ENCODE results near the gene ERGIC1. TPM values are rescaled to one million over a fixed set of nuclear protein-coding genes. Genes with fewer than 3 reads are reported as not detected.
"Not testable (repeated sequence)": the region's sequence is repeated elsewhere in the genome, so short reads cannot be mapped to it uniquely, and the experiment has no call there.

Gene ERGIC1
- total RNA-seq, 1 experiment from 2014 or later: 98.8 TPM

GRCh38 chr5:172797771-172798191 is 36.3 kb upstream of the ERGIC1 start:
- no peak overlapping the region for H3K4me3 ChIP-seq
- DNase-seq: no peak
- H3K27me3 ChIP-seq: no peaks in the 10 kb centered on the region
- no peaks in the 10 kb centered on the region; the same call in 1 of the 2 replicates for H3K36me3 ChIP-seq
- H3K9me3 ChIP-seq: no peaks in the 10 kb centered on the region

GRCh38 chr5:172798422-172799215 is 35.4 kb upstream of the ERGIC1 start:
- peak; percentile 84 for DNase-seq
- H3K36me3 ChIP-seq: no peaks in the 10 kb centered on the region; the same call in 1 of the 2 replicates
- H3K4me3 ChIP-seq: no peak overlapping the region
- no peaks in the 10 kb centered on the region for H3K9me3 ChIP-seq
- H3K27me3 ChIP-seq: no peaks in the 10 kb centered on the region

GRCh38 chr5:172799416-172799815 is 34.6 kb upstream of the ERGIC1 start:
- Histone ChIP-seq H3K36me3 (no peaks in the 10 kb centered on the region; the same call in 1 of the 2 replicates), H3K27me3 (no peaks in the 10 kb centered on the region), H3K4me3 (no peak overlapping the region), H3K9me3 (no peaks in the 10 kb centered on the region)
- DNase-seq: no peak

GRCh38 chr5:172800088-172800551 is 33.9 kb upstream of the ERGIC1 start:
- Histone ChIP-seq H3K36me3 (no peaks in the 10 kb centered on the region; the same call in 1 of the 2 replicates), H3K27me3 (no peaks in the 10 kb centered on the region), H3K9me3 (no peaks in the 10 kb centered on the region), H3K4me3 (no peak overlapping the region)
- DNase-seq: peak; percentile 87

- DNase-seq: peak; percentile 83
- H3K4me3 ChIP-seq: no peak overlapping the region
- H3K9me3 ChIP-seq: no peaks in the 10 kb centered on the region
Measured at GRCh38 chr5:172801179-172801671, 32.8 kb upstream of the ERGIC1 start.

GRCh38 chr5:172802112-172802511 is 31.9 kb upstream of the ERGIC1 start:
- no peak overlapping the region for H3K4me3 ChIP-seq
- no peaks in the 10 kb centered on the region for H3K9me3 ChIP-seq
- DNase-seq: no peak
- H3K36me3 ChIP-seq: no peaks in the 10 kb centered on the region; the same call in 1 of the 2 replicates
- no peaks in the 10 kb centered on the region for H3K27me3 ChIP-seq

More at GRCh38 chr5:172801179-172801671, 32.8 kb upstream of the ERGIC1 start:
- H3K27me3 ChIP-seq: no peaks in the 10 kb centered on the region
- H3K36me3 ChIP-seq: no peaks in the 10 kb centered on the region; the same call in 1 of the 2 replicates

GRCh38 chr5:172802567-172803176 is 31.4 kb upstream of the ERGIC1 start:
- no peak for DNase-seq
- Histone ChIP-seq H3K36me3 (no peaks in the 10 kb centered on the region; the same call in 1 of the 2 replicates), H3K27me3 (no peaks in the 10 kb centered on the region), H3K9me3 (no peaks in the 10 kb centered on the region), H3K4me3 (no peak overlapping the region)

- no peak overlapping the region for H3K4me3 ChIP-seq
- peaks cover 9% of the 10 kb centered on the region for H3K9me3 ChIP-seq
- no peaks in the 10 kb centered on the region for H3K27me3 ChIP-seq
- H3K36me3 ChIP-seq: no peaks in the 10 kb centered on the region
- DNase-seq: no peak
Measured at GRCh38 chr5:172805018-172805683, 28.9 kb upstream of the ERGIC1 start.

- Histone ChIP-seq H3K27me3 (no peaks in the 10 kb centered on the region), H3K36me3 (no peaks in the 10 kb centered on the region), H3K9me3 (peaks cover 9% of the 10 kb centered on the region), H3K4me3 (no peak overlapping the region)
- DNase-seq: no peak
Measured at GRCh38 chr5:172805736-172806255, 28.3 kb upstream of the ERGIC1 start.

- Histone ChIP-seq H3K36me3 (no peaks in the 10 kb centered on the region), H3K27me3 (no peaks in the 10 kb centered on the region), H3K9me3 (peaks cover 11% of the 10 kb centered on the region), H3K4me3 (no peak overlapping the region)
- DNase-seq: peak; percentile 86
Measured at GRCh38 chr5:172806897-172807672, 27.0 kb upstream of the ERGIC1 start.

- Histone ChIP-seq H3K36me3 (no peaks in the 10 kb centered on the region), H3K27me3 (no peaks in the 10 kb centered on the region), H3K9me3 (peaks cover 11% of the 10 kb centered on the region), H3K4me3 (no peak overlapping the region)
- no peak for DNase-seq
Measured at GRCh38 chr5:172807766-172808311, 26.2 kb upstream of the ERGIC1 start.

- Histone ChIP-seq H3K27me3 (no peaks in the 10 kb centered on the region), H3K36me3 (no peaks in the 10 kb centered on the region), H3K9me3 (peaks cover 11% of the 10 kb centered on the region), H3K4me3 (no peak overlapping the region)
- no peak for DNase-seq
Measured at GRCh38 chr5:172809774-172810173, 24.3 kb upstream of the ERGIC1 start.

- not testable (repeated sequence) for H3K27me3 ChIP-seq, H3K4me3 ChIP-seq, DNase-seq, H3K36me3 ChIP-seq
- H3K9me3 ChIP-seq: peaks cover 11% of the 10 kb centered on the region
Measured at GRCh38 chr5:172810996-172811395, 23.1 kb upstream of the ERGIC1 start.

GRCh38 chr5:172815631-172816030 is 18.4 kb upstream of the ERGIC1 start:
- H3K27me3 ChIP-seq: no peaks in the 10 kb centered on the region
- H3K4me3 ChIP-seq: no peak overlapping the region
- no peak for DNase-seq
- no peaks in the 10 kb centered on the region for H3K36me3 ChIP-seq
- peaks cover 3% of the 10 kb centered on the region; the same call in 1 of the 2 replicates for H3K9me3 ChIP-seq

GRCh38 chr5:172816925-172817562 is 17.0 kb upstream of the ERGIC1 start:
- no peaks in the 10 kb centered on the region for H3K36me3 ChIP-seq
- no peaks in the 10 kb centered on the region for H3K9me3 ChIP-seq
- peak; percentile 83 for DNase-seq
- H3K4me3 ChIP-seq: no peak overlapping the region
- H3K27me3 ChIP-seq: no peaks in the 10 kb centered on the region

Data from MG63 (cell line).